Measurements from ENCODE around the gene ARG2. TPM values are rescaled to one million over a fixed set of nuclear protein-coding genes. Genes with fewer than 3 reads are reported as not detected.

ARG2 gene
- total RNA-seq: 1 to 10 TPM; 1.2 to 7.4 (median 1.4) TPM
- total RNA-seq (2013): 2.2 TPM

- Mint-ChIP-seq H3K36me3 (no peaks in the 10 kb centered on the region), H3K4me1 (peaks cover 21 to 25% of the 10 kb centered on the region in 2 donors), H3K27me3 (ENCODE audit: low read depth in 2 of 2) (peaks cover 0 to 11% of the 10 kb centered on the region in 2 donors), H3K27ac (peak within 1 kb of the TSS; percentile 95 to 98), H3K9me3 (no peaks in the 10 kb centered on the region), H3K4me3 (peak within 1 kb of the TSS; percentile 90)
- peaks cover 14% of the 10 kb centered on the region for H3K4me1 ChIP-seq (ENCODE audit: control insufficient read depth, insufficient read depth, low read length)
- under 1% methylated on average over 62 of the region's 62 CpGs for WGBS (ENCODE audit: insufficient coverage)
- H3K27me3 ChIP-seq (ENCODE audit: control insufficient read depth, insufficient read depth, low read length): no peaks in the 10 kb centered on the region
- intact Hi-C loops (cut with micrococcal nuclease): loop anchor here (1.0 to 2.0 kb wide), 3 partner anchors 19 to 197 kb away; partner anchors contain the start of genes PIGH, RDH11 and ZFYVE26
- H3K27ac ChIP-seq (ENCODE audit: low read length): peak within 1 kb of the TSS; percentile 92
- peak within 1 kb of the TSS; percentile 83 for H3K4me3 ChIP-seq (ENCODE audit: low read length)
- peak; percentile 90 to 98 (median 91) for ATAC-seq
- H3K36me3 ChIP-seq (ENCODE audit: control insufficient read depth, insufficient read depth, low read length): no peaks in the 10 kb centered on the region
- TF ChIP-seq CTCF (IDR thresholded peaks at IDR 0.05): no peak
- peak; percentile 97 to 98 for DNase-seq
- no peaks in the 10 kb centered on the region for H3K9me3 ChIP-seq (ENCODE audit: control insufficient read depth, insufficient read depth, low read length)
Observed at GRCh38 chr14:67619446-67620216, at the start of gene ARG2. TSS of gene ARG2 (plus strand) at chr14:67619920. CDS start at chr14:67619978, 58 bp downstream.

- no peaks in the 10 kb centered on the region for H3K27me3 ChIP-seq (ENCODE audit: control insufficient read depth, insufficient read depth, low read length)
- peaks cover 0 to 12% of the 10 kb centered on the region in 2 donors for H3K27me3 Mint-ChIP-seq (ENCODE audit: low read depth in 2 of 2)
- TF ChIP-seq CTCF (IDR thresholded peaks at IDR 0.05): no peak
- H3K36me3 Mint-ChIP-seq: no peaks in the 10 kb centered on the region
- H3K4me3 Mint-ChIP-seq: no peak overlapping the region
- no peaks in the 10 kb centered on the region for H3K36me3 ChIP-seq (ENCODE audit: control insufficient read depth, insufficient read depth, low read length)
- no peak overlapping the region for H3K27ac ChIP-seq (ENCODE audit: low read length)
- DNase-seq (no peak), ATAC-seq (no peak)
- H3K9me3 ChIP-seq (ENCODE audit: control insufficient read depth, insufficient read depth, low read length): no peaks in the 10 kb centered on the region
- no peaks in the 10 kb centered on the region for H3K9me3 Mint-ChIP-seq
- 56% methylated on average over 5 of the region's 7 CpGs for WGBS (ENCODE audit: insufficient coverage)
- peaks cover 11 to 13% of the 10 kb centered on the region in 2 donors for H3K4me1 Mint-ChIP-seq
- no peak overlapping the region for H3K27ac Mint-ChIP-seq
- intact Hi-C loops (cut with micrococcal nuclease): no loop called here
- H3K4me1 ChIP-seq (ENCODE audit: control insufficient read depth, insufficient read depth, low read length): no peaks in the 10 kb centered on the region
- H3K4me3 ChIP-seq (ENCODE audit: low read length): no peak overlapping the region
Observed at GRCh38 chr14:67570453-67570852, 49.3 kb upstream of the ARG2 start.

- peak; percentile 79 for TF ChIP-seq CTCF (IDR thresholded peaks at IDR 0.05)
- H3K4me1 ChIP-seq (ENCODE audit: control insufficient read depth, insufficient read depth, low read length): no peaks in the 10 kb centered on the region
- no peaks in the 10 kb centered on the region for H3K9me3 ChIP-seq (ENCODE audit: control insufficient read depth, insufficient read depth, low read length)
- no peak overlapping the region for H3K27ac Mint-ChIP-seq
- H3K4me3 Mint-ChIP-seq: no peak overlapping the region
- no peaks in the 10 kb centered on the region for H3K36me3 Mint-ChIP-seq
- H3K9me3 Mint-ChIP-seq: no peaks in the 10 kb centered on the region
- ATAC-seq (peak; percentile 68 to 97 (median 91)), DNase-seq (peak; percentile 63 to 85)
- H3K27me3 ChIP-seq (ENCODE audit: control insufficient read depth, insufficient read depth, low read length): no peaks in the 10 kb centered on the region
- H3K27ac ChIP-seq (ENCODE audit: low read length): no peak overlapping the region
- H3K27me3 Mint-ChIP-seq (ENCODE audit: low read depth in 2 of 2): peaks cover 0 to 12% of the 10 kb centered on the region in 2 donors
- no peaks in the 10 kb centered on the region for H3K36me3 ChIP-seq (ENCODE audit: control insufficient read depth, insufficient read depth, low read length)
- peaks cover 11 to 13% of the 10 kb centered on the region in 2 donors for H3K4me1 Mint-ChIP-seq
- no peak overlapping the region for H3K4me3 ChIP-seq (ENCODE audit: low read length)
- WGBS (ENCODE audit: insufficient coverage): 52% methylated on average over 14 of the region's 14 CpGs
- intact Hi-C loops (cut with micrococcal nuclease): loop anchor here (1.0 kb wide), 1 partner anchor 144 kb away; no protein-coding TSS in a partner anchor
Observed at GRCh38 chr14:67571275-67571990, 48.3 kb upstream of the ARG2 start.

All from natural killer cell (primary cell).